Transverse colon (tissue), 4 donors: ENCODE measurements around the gene SLC5A2. TPM values are rescaled to one million over a fixed set of nuclear protein-coding genes. Genes with fewer than 3 reads are reported as not detected.

Experiments
- DNase-seq: peaks from one replicate; pipeline ENCODE4 v3.0.0-alpha.2; 2019
- H3K27ac ChIP-seq, 4 donors: fragments of 200-600 bp; sonication (generic); 2 replicates each; pipeline ENCODE4 v1.5.1; 2016 to 2018; ENCODE audit warnings: inconsistent platforms in 4 of 4
- H3K27me3 ChIP-seq: fragments of 200-600 bp; sonication (generic); 2 replicates; pipeline ENCODE4 v1.5.1; 2017; ENCODE audit warnings: inconsistent platforms
- H3K36me3 ChIP-seq, 4 donors: fragments of 200-600 bp; sonication (generic); 2 replicates each; pipeline ENCODE4 v1.5.1; 2017 to 2019; ENCODE audit warnings: inconsistent platforms in 4 of 4
- H3K4me1 ChIP-seq, 4 donors: fragments of 200-600 bp; sonication (generic); 2 replicates each; pipeline ENCODE4 v1.5.1; 2017 to 2020; ENCODE audit warnings: inconsistent platforms in 4 of 4
- H3K4me3 ChIP-seq, 4 donors: fragments of 200-600 bp; sonication (generic); 1 replicate in 1 of 4; 2 replicates in 3 of 4; pipeline versions ENCODE4 v1.5.1 to v1.6.1; 2017 to 2019; ENCODE audit warnings: inconsistent platforms in 4 of 4
- H3K9me3 ChIP-seq, 2 donors: fragments of 200-600 bp; sonication (generic); 2 replicates each; pipeline ENCODE4 v1.5.1; 2017 to 2019; ENCODE audit warnings: inconsistent platforms in 2 of 2
- EP300 ChIP-seq: sonication (generic); formaldehyde crosslinking; IDR thresholded peaks from one replicate; pipeline ENCODE4 v1.6.1; 2017; ENCODE audit warnings: antibody characterized with exemption, low read depth
- POLR2A ChIP-seq: fragments of 450-650 bp; IDR thresholded peaks from one replicate; pipeline ENCODE4 v1.6.1; 2016; ENCODE audit warnings: antibody characterized with exemption, mild to moderate bottlenecking, moderate library complexity
- POLR2AphosphoS5 ChIP-seq, 3 donors: sonication (generic); formaldehyde crosslinking; IDR thresholded peaks; one replicate each; pipeline ENCODE4 v1.6.1; 2016; ENCODE audit warnings: antibody characterized with exemption in 3 of 3
- WGBS, 2 donors: methylation state at CpG; one replicate each; pipeline ENCODE4 v1.1.5; 2018; ENCODE audit warnings: low coverage in 1 of 2; 5-methylcytosine and 5-hydroxymethylcytosine counted together
- in situ Hi-C, 4 donors: fragments of 200-750 bp; cut with MboI; loops; one replicate each; pipeline versions ENCODE4 v1.15.0 to v1.15.1; 2017; ENCODE audit warnings: low sequenced_read_pairs in 3 of 4, low pct_ligation_motif_present in 1 of 4, low pct_unique_long_range_greater_than_20kb in 1 of 4
- intact Hi-C: fragments of 100-400 bp; cut with DNase I; formaldehyde crosslinking; loops from one replicate; pipeline ENCODE4 v1.15.1; 2023; ENCODE audit warnings: low total_unique reads
- total RNA-seq, 4 donors: library from RNA; depleted of rRNA; stranded (reverse); fragments of >200 nt; gene quantifications; one replicate each; pipeline ENCODE4 v1.1.0, GENCODE V29; 2016
- TF ChIP-seq, protein P1 (sequence below), 5 experiments: fragments of 200-600 bp in 3 of 5; fragments of 450-650 bp in 2 of 5; sonication (generic) in 3 of 5; IDR thresholded peaks; 1 replicate in 2 of 5; 2 replicates in 3 of 5; pipeline ENCODE4 v1.5.1; 2016 to 2017; ENCODE audit warnings: antibody characterized with exemption in 5 of 5, inconsistent platforms in 3 of 5, mild to moderate bottlenecking in 2 of 5, moderate library complexity in 1 of 5

The SLC5A2 gene
- total RNA-seq, 4 donors from 2014 or later: not detected

DNA sequence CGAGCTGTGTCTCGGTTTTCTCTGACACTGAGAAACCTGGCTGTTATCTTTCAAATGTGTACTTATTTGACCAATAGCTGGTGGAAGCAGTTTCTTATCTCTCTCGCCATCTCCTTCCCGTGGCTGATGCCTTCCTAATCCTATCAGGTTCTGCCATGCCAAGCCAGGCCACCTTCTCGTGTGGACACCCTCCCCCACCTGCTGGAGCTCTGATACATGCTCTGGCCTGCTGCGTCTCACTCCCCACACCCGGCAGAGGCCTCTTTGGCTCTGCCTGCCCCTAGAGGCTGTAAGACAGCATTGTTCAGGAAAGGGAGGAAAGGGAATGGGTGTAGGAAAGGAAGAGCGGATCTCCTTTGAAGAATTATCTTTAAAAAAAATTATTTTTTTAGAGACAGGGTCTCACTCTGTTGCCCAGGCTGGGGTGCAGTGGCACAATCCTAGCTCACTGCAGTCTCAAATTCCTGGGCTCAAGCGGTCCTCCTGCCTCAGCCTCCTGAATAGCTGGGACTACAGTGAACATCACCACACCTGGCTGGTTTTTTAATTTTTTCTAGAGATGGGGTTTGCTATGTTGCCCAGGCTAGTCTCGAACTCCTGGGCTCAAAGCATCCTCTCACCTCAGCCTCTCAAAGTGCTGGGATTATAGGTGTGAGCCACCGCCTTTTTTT is 31.1 kb upstream of the SLC5A2 start:
- H3K4me3 ChIP-seq: no peak overlapping the region
- peak overlapping the region; percentile 56 to 73 (median 67) for H3K27ac ChIP-seq
- peaks cover 26 to 56% (median 45%) of the 10 kb centered on the region in 4 donors for H3K4me1 ChIP-seq
- no peaks in the 10 kb centered on the region for H3K9me3 ChIP-seq
- H3K36me3 ChIP-seq: no peaks in the 10 kb centered on the region
- WGBS, 2 donors: 49 to 71% methylated on average over 6 to 11 of the region's 11 CpGs
- intact Hi-C loops (no loop called here), in situ Hi-C loops (loop anchor here in 2 of 4 donors (25.0 kb wide), 2 partner anchors 435 to 465 kb away; partner anchors contain the start of gene HSD3B7 (in 1 of the 2))
- TF ChIP-seq POLR2AphosphoS5 (IDR thresholded peaks at IDR 0.05): peak in 1 of 3 donors; percentile 35
- TF ChIP-seq EP300: no peak
- no peak for TF ChIP-seq POLR2A
- TF ChIP-seq, protein P1, sequence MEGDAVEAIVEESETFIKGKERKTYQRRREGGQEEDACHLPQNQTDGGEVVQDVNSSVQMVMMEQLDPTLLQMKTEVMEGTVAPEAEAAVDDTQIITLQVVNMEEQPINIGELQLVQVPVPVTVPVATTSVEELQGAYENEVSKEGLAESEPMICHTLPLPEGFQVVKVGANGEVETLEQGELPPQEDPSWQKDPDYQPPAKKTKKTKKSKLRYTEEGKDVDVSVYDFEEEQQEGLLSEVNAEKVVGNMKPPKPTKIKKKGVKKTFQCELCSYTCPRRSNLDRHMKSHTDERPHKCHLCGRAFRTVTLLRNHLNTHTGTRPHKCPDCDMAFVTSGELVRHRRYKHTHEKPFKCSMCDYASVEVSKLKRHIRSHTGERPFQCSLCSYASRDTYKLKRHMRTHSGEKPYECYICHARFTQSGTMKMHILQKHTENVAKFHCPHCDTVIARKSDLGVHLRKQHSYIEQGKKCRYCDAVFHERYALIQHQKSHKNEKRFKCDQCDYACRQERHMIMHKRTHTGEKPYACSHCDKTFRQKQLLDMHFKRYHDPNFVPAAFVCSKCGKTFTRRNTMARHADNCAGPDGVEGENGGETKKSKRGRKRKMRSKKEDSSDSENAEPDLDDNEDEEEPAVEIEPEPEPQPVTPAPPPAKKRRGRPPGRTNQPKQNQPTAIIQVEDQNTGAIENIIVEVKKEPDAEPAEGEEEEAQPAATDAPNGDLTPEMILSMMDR (IDR thresholded peaks at IDR 0.05): peak; percentile 39 to 67 (median 55)
- no peak for DNase-seq
- no peaks in the 10 kb centered on the region for H3K27me3 ChIP-seq

DNA sequence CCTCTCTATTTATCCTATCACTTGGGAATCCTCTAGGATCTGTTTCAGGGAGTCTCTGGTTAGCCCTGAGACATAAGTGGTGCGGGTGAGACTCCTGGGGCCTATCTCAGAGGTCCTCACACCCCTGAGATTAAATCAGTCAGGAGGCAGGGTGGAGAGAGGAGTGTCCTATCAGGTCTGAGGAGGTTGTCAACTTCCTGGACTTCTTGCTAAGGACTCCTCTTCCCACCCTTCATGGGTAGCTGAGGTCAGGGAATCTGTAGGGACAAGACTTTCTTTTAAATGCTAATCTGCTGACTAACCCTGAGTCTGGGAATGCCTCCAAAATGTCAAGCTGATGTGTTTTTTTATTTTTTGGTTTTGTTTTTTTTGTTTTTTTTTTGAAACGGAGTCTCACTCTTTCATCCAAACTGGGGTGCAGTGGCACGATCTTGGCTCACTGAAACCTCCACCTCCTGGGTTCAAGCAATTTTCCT is 30.3 kb upstream of the SLC5A2 start:
- H3K36me3 ChIP-seq: no peaks in the 10 kb centered on the region
- intact Hi-C loops (no loop called here), in situ Hi-C loops (loop anchor here in 2 of 4 donors (25.0 kb wide), 2 partner anchors 435 to 465 kb away; partner anchors contain the start of gene HSD3B7 (in 1 of the 2))
- no peaks in the 10 kb centered on the region for H3K9me3 ChIP-seq
- peak overlapping the region; percentile 56 to 73 (median 67) for H3K27ac ChIP-seq
- H3K4me1 ChIP-seq: peaks cover 35 to 65% (median 53%) of the 10 kb centered on the region in 4 donors
- no peak for TF ChIP-seq EP300
- TF ChIP-seq, protein P1 (IDR thresholded peaks at IDR 0.05): no peak
- no peak for TF ChIP-seq POLR2AphosphoS5 (IDR thresholded peaks at IDR 0.05)
- TF ChIP-seq POLR2A: no peak
- 84% methylated on average over 3 of the region's 3 CpGs; no CpG with 5 or more reads in 1 of the 2 donors for WGBS, 2 donors
- no peak for DNase-seq
- H3K4me3 ChIP-seq: no peak overlapping the region
- H3K27me3 ChIP-seq: no peaks in the 10 kb centered on the region

DNA sequence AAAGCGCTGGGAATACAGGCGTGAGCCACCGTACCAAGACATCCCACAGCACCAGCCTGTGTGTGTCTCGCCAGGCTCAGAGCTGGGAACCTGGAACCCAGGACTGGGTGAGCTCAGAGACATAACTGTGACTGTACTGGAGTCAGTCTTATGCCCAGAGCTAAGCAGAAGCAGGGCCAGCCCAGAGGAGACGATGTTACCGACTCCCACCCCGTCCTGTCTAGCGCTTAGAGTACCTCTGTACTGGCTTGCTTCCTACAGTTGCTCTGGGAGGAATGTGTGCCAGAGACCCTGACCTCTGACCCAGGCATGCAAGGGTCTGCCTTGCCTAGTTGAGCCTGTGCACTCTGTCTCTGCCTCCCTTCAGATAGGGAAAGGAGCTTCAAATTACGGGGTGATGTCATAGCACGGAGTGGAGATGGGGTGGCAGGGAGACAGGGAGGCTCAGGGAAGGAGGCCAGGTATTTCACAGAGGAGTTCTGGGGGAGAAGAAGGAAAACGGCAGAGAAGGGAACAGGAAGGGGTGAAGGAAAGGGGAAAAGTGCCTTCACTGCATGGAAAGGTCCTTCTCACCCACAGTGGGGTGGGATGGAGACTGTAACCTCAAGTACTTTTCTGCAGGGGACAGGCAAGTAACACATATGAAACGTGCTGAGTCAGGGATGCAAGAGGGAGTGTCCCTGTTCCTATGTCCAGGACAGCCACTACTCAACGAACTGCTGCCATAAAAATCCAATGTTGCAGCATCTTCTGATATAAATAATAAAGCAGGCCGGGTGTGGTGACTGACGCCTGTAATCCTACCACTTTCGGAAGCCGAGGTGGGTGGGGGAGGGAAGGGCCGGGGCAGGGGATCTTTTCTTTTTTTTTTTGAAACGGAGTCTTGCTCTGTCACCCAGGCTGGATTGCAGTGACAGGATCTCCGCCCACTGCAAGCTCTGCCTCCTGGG is 29.4 kb upstream of the SLC5A2 start:
- H3K27ac ChIP-seq: peak overlapping the region; percentile 56 to 73 (median 67)
- intact Hi-C loops (no loop called here), in situ Hi-C loops (loop anchor here in 2 of 4 donors (25.0 kb wide), 2 partner anchors 434 to 466 kb away; partner anchors contain the start of gene HSD3B7 (in 1 of the 2))
- H3K4me3 ChIP-seq: no peak overlapping the region
- H3K36me3 ChIP-seq: no peaks in the 10 kb centered on the region
- no peaks in the 10 kb centered on the region for H3K9me3 ChIP-seq
- peak; percentile 65 for DNase-seq
- TF ChIP-seq EP300 (no peak), POLR2AphosphoS5 (IDR thresholded peaks at IDR 0.05) (no peak), POLR2A (no peak)
- TF ChIP-seq, protein P1 (IDR thresholded peaks at IDR 0.05): no peak
- H3K4me1 ChIP-seq: peaks cover 37 to 71% (median 60%) of the 10 kb centered on the region in 4 donors
- no peaks in the 10 kb centered on the region for H3K27me3 ChIP-seq
- 35 to 43% methylated on average over 5 to 20 of the region's 20 CpGs for WGBS, 2 donors
